Activated T-helper 9 cell treated with anti-CD3 and anti-CD28 coated beads, Interleukin-2, amount 50 U/mL, for 16 hours (primary cell): ENCODE data around the gene PLXNA4.

Experiments used
- DNase-seq: peaks from one replicate; pipeline ENCODE4 v3.0.0-alpha.2; 2020; ENCODE audit warnings: low read depth

Gene PLXNA4

DNA sequence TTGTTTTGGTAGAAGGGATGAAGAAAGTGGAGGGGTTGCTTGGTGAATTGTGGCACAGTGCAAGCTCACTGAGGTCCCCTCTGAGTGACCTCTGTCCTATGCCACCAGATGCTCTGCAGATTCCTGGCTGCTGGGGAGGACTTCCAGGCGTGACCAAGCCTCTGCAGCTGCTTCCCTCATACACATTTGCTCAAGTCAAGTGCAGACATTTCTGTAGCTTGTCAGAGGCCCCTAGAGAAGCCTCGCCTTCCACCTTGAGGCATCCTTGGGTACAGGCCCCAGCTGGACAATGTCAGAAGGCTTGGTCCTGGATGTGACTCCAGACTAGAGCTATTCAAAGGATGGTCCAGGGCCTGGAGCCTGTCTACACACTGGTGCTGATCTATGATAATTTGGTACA lies 464.2 kb downstream of the PLXNA4 start:
- no peak for DNase-seq

GRCh38 chr7:132110692-132111091 lies 465.6 kb downstream of the PLXNA4 start:
- no peak for DNase-seq

- DNase-seq = no peak
Measured at GRCh38 chr7:132109769-132110168, 466.5 kb downstream of the PLXNA4 start.

GRCh38 chr7:132108563-132108962 lies 467.7 kb downstream of the PLXNA4 start:
- no peak for DNase-seq

DNA sequence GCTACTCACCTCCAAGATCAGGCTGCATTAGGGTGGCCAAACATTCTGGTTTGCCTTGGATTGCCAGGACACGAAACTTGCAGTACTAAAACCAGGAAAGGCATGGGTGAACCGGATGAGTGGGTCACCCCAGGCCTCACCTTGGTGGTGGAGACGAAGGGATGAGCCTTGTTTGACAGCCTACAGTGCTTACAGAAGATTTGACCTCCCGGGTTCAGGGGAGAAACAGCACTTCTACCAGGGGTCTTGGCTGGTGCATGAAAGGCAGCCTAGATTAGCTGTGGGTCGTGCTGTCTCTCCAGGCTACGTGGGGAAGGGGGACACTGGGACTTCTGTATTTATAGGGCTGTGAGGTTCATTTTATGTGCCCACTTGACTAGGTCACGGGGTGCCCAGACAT lies 469.8 kb downstream of the PLXNA4 start:
- no peak for DNase-seq

DNA sequence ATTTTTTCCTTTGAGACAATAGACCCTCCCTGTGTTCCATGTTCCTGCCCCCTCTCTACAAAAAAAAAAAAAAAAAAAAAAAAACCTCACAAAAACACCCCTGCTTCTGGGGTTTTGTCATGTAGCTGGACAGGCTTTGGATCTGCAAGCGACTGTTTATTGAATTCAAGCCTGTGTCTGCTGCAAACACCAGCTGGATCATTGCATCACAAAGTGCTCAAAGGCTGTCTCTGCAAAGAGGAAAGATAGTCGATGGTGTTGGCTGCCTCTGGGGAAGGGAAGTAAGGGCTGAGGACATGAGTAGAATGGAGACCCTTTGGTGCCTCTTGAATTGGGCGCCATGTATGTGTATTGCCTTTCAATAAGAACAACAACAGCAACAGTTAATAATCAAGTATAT lies 471.2 kb downstream of the PLXNA4 start:
- DNase-seq = no peak

- no peak for DNase-seq
Measured at GRCh38 chr7:132103718-132104117, 472.6 kb downstream of the PLXNA4 start.

- no peak for DNase-seq
Measured at GRCh38 chr7:132102942-132103341, 473.3 kb downstream of the PLXNA4 start.

- DNase-seq = no peak
Measured at GRCh38 chr7:132102391-132102790, 473.9 kb downstream of the PLXNA4 start.

DNA sequence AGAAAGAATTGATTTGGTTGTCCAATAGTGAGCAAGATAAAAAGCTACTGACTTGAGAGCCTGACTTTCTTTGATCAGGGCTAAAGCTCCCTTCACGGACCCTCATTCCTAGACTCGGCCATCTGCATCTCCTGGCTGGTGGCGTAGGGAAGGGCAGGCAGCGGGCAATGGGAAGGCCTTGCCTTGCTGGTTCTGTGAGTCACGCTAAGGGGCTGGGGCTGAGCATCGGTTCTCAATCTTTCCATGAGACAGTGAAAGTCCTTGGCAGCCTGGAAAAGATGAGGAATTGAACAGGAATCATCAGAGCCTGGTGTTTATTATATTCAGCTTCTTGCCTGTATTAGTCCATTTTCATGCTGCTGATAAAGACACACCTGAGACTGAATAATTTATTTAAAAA lies 475.3 kb downstream of the PLXNA4 start:
- DNase-seq = no peak

- no peak for DNase-seq
Measured at GRCh38 chr7:132100483-132100882, 475.8 kb downstream of the PLXNA4 start.

DNA sequence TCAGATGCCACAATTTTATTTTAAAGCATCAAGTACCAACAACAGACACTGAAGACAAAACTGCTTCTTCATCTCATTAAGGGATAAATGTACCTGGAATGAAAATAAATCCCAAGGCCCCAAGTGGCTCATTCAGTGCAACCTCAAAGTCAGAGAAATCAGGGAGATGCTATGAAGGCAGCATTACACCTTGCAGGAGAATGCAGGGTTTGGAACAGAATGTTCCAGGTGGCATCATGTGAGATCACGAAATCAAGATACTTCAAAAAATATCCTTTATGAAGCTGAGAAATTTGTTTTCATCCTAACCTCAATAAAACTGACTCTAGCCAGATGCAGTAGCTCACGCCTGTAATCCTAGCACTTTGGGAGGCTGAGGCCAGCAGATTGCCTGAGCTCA lies 477.1 kb downstream of the PLXNA4 start:
- no peak for DNase-seq

DNA sequence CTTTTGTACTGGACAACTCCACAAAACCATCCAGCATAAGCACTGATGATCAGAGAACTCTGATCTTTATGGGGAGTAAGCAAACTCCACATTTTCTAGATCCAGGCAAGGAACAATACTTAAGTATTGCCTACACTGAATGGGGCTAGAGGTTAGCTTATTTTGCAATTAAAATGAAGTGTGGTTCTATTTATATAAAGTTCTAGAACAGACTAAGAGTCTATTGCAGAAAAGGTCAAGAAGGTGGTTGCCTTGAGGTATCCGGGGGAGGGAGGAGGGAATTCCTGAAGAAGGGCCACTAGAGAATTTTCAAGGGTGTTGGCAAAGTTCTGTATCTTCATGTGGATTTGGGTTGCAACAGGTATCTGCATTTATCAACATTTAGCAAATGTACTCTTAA lies 477.9 kb downstream of the PLXNA4 start:
- DNase-seq = no peak

GRCh38 chr7:132097550-132098134 lies 478.6 kb downstream of the PLXNA4 start:
- DNase-seq = no peak

DNA sequence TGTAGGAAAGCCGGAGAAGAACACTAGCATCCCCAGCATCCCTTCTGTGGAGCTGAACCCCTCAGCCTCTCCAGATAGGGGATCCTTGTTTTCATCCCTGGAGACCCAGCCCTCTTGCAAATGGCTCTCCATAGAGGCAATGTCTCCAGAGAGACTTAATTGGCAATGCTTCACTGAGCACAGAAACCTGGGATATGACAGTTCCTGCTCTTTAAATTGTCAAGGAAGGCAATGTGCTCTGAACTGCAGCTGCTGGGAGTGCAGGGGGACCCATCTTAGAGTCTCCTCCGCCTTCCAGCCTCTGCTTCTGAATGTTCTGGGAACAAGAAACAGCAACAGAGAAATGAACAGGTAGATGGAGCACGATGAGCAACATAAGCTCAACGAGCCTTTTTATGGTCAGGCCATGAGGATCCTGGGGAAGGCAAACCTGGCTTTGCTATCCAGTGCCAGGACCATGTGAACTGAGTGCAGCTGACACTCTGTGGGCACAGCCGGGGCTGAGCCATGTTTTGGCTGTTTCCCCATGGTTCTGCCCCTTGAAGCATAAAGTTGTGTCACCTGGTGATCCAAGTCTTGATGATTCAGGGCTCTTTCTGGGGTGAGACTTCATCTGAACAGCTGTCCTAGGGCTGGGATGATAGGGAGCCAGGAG lies 481.0 kb downstream of the PLXNA4 start:
- no peak for DNase-seq

- no peak for DNase-seq
Measured at GRCh38 chr7:132092106-132092505, 484.2 kb downstream of the PLXNA4 start.

- DNase-seq = no peak
Measured at GRCh38 chr7:132091706-132092105, 484.6 kb downstream of the PLXNA4 start.

- DNase-seq = no peak
Measured at GRCh38 chr7:132090444-132090843, 485.8 kb downstream of the PLXNA4 start.

GRCh38 chr7:132089356-132089755 lies 486.9 kb downstream of the PLXNA4 start:
- DNase-seq = no peak

- DNase-seq = no peak
Measured at GRCh38 chr7:132087421-132087820, 488.8 kb downstream of the PLXNA4 start.

DNA sequence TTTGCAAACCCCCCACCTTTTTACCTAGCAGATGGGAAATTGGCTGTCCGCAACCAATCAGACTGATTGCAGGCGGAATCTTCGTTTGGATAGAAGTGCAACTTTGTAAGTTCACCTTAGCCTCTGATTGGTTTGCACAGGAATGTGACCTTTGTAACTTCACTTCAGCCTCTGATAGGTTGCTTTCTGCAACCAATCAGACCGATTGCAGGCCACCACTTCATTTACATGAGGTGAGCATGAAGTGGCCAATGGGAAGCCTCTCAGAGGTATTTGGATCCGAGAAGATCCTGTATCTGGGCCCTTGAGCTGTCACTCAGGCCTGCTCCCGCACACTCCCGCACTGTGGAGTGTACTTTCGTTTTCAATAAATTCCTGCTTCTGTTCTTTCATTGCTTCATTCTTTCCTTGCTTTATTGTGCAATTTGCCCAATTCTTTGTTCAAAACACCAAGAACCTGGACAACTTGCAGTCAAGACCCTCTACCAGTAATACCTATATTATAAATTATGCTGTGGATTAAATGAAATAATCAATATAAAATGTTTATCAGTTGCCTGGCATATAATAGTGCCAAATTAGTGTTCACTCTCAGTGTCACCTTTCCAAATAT lies 491.4 kb downstream of the PLXNA4 start:
- no peak for DNase-seq

- no peak for DNase-seq
Measured at GRCh38 chr7:132083537-132084123, 492.6 kb downstream of the PLXNA4 start.

GRCh38 chr7:132083126-132083525 lies 493.1 kb downstream of the PLXNA4 start:
- no peak for DNase-seq
